GM12878 (cell line): ENCODE data around the gene AGAP1. TPM values are rescaled to one million over a fixed set of nuclear protein-coding genes. Genes with fewer than 3 reads are reported as not detected.

Experiments
- ATAC-seq: fragments of 200-7000 bp; cut with Tn5 transposase; 3 replicates; pipeline ENCODE4 v1.9.1; 2020; ENCODE audit warnings: mild to moderate bottlenecking, moderate library complexity
- BruUV-seq: library from RNA; stranded (reverse); fragments of 400-500 nt; replicated peaks from 2 replicates; lab custom pipeline; 2021; lab: Mats Ljungman, UMichigan
- CTCF ChIA-PET: fragments of 300-600 bp; sonication (Branson Sonifier 250); formaldehyde crosslinking; extraction: SDS; loops from one replicate; lab custom pipeline; 2021; ENCODE audit warnings: inconsistent platforms; lab: Yijun Ruan, JAX
- POLR2A ChIA-PET: fragments of 350-600 bp; formaldehyde crosslinking; extraction: SDS; loops from one replicate; lab custom pipeline; 2021; ENCODE audit warnings: inconsistent platforms; lab: Charles Lee
- RAD21 ChIA-PET: fragments of 300-600 bp; sonication (Branson Sonifier 250); formaldehyde crosslinking; loops from one replicate; lab custom pipeline; 2023; ENCODE audit warnings: antibody characterized with exemption; ENCODE audit not compliant: unreplicated experiment; lab: Charles Lee
- SMC1A ChIA-PET: fragments of 300-600 bp; sonication (Branson Sonifier 250); formaldehyde crosslinking; loops from one replicate; lab custom pipeline; 2023; ENCODE audit not compliant: unreplicated experiment, uncharacterized antibody; lab: Charles Lee
- DNase-seq: peaks from one replicate; pipeline ENCODE4 v3.0.0-alpha.2; 2011; ENCODE audit warnings: low read depth, low spot score
- FAIRE-seq: peaks from 3 replicates; lab custom pipeline; 2011; peaks lifted over from hg19 to GRCh38; lab: Jason Lieb, UNC
- H2AFZ ChIP-seq: 2 replicates; pipeline ENCODE4 v1.6.0; 2011; ENCODE audit warnings: low read depth, low read length, control low read depth; ENCODE audit not compliant: control insufficient read depth
- H3K27ac ChIP-seq: 2 replicates; pipeline ENCODE4 v1.5.1; 2011; ENCODE audit warnings: control low read depth; ENCODE audit not compliant: control insufficient read depth, insufficient read depth
- H3K27me3 ChIP-seq, 2 experiments: replicated peaks in 1 of 2; 2 replicates each; pipeline versions ENCODE4 v1.6.0 to v1.6.1; 2011; ENCODE audit warnings: low read length in 1 of 2; ENCODE audit not compliant: control insufficient read depth in 2 of 2, insufficient read depth in 2 of 2
- H3K36me3 ChIP-seq, 2 experiments: 2 replicates each; pipeline ENCODE4 v1.5.1; 2011; ENCODE audit warnings: low read length in 1 of 2; ENCODE audit not compliant: control insufficient read depth in 2 of 2, insufficient read depth in 2 of 2
- H3K4me1 ChIP-seq: 2 replicates; pipeline ENCODE4 v1.6.1; 2011; ENCODE audit warnings: mild to moderate bottlenecking, low read length, moderate library complexity, mixed read lengths; ENCODE audit not compliant: control insufficient read depth, insufficient read depth
- H3K4me2 ChIP-seq: 2 replicates; pipeline ENCODE4 v1.6.0; 2011; ENCODE audit warnings: control low read depth; ENCODE audit not compliant: control insufficient read depth, insufficient read depth
- H3K4me3 ChIP-seq: fragments of 200-600 bp; sonication (generic); 2 replicates; pipeline ENCODE4 v1.5.1; 2016
- H3K79me2 ChIP-seq: 2 replicates; pipeline ENCODE4 v1.6.0; 2011; ENCODE audit warnings: low read length; ENCODE audit not compliant: control insufficient read depth, insufficient read depth
- H3K9ac ChIP-seq: 2 replicates; pipeline ENCODE4 v1.8.0; 2011; ENCODE audit warnings: low read length, control low read depth, mixed read lengths; ENCODE audit not compliant: control insufficient read depth, insufficient read depth
- H3K9me3 ChIP-seq: replicated peaks from 3 replicates; pipeline ENCODE4 v1.5.1; 2011; ENCODE audit warnings: mild to moderate bottlenecking, low read length; ENCODE audit not compliant: control insufficient read depth, insufficient read depth
- H4K20me1 ChIP-seq: 2 replicates; pipeline ENCODE4 v1.6.0; 2011; ENCODE audit not compliant: control insufficient read depth, insufficient read depth
- CUX1 ChIP-seq: IDR thresholded peaks from 2 replicates; pipeline ENCODE4 v1.6.1; 2012; ENCODE audit warnings: improper control_type of control experiment, low read depth, low read length; ENCODE audit not compliant: insufficient replicate concordance
- IRF4 ChIP-seq: IDR thresholded peaks from 2 replicates; pipeline ENCODE4 v1.6.1; 2011; ENCODE audit warnings: low read depth, low read length
- RELA ChIP-seq: fragments of 450-650 bp; IDR thresholded peaks from 2 replicates; pipeline ENCODE4 v1.8.0; 2014; ENCODE audit warnings: borderline replicate concordance; ENCODE audit not compliant: partially characterized antibody
- ZNF207 ChIP-seq: fragments of 450-650 bp; IDR thresholded peaks from 2 replicates; pipeline ENCODE4 v1.6.1; 2014; ENCODE audit warnings: antibody characterized with exemption, mild to moderate bottlenecking, borderline replicate concordance
- WGBS: methylation state at CpG from one replicate; pipeline ENCODE4 v1.1.6; 2016; ENCODE audit warnings: low lambda C conversion rate; ENCODE audit not compliant: insufficient replicate concordance, insufficient coverage; ENCODE audit errors: missing lambda C conversion rate; 5-methylcytosine and 5-hydroxymethylcytosine counted together
- in situ Hi-C: fragments of 300-500 bp; cut with MboI; formaldehyde crosslinking; loops from 9 replicates; pipeline ENCODE4 v1.14.3; 2018; ENCODE audit warnings: mixed read lengths
- intact Hi-C: fragments of 100-400 bp; cut with micrococcal nuclease; formaldehyde crosslinking; loops from one replicate; pipeline ENCODE4 v1.14.2; 2022; ENCODE audit not compliant: unreplicated experiment
- polyA plus RNA-seq, 11 experiments: library from polyadenylated mRNA; depleted of rRNA in 4 of 11; unstranded in 6 of 11; stranded (reverse) in 5 of 11; fragments of >200 nt; fragmentation: Nextera tagmentation in 4 of 11; fragmentation: Illumina TruSeq in 1 of 11; extraction: Ambion mirVana in 4 of 11; extraction: Trizol in 1 of 11; gene quantifications; 1 replicate in 1 of 11; 2 replicates in 10 of 11; pipeline versions ENCODE4 v1.2.1 to v1.2.3, GENCODE V29; 2011 to 2016; ENCODE audit warnings: inconsistent platforms in 2 of 11, missing spikeins in 2 of 11, low read depth in 1 of 11
- total RNA-seq, 4 experiments: library from RNA; depleted of rRNA in 3 of 4; stranded (reverse); fragments of >200 nt in 3 of 4; fragmentation: Illumina TruSeq in 1 of 4; extraction: Trizol in 1 of 4; gene quantifications; 2 replicates each; pipeline versions ENCODE4 v1.2.1 to v1.2.3, GENCODE V29; 2013 to 2021

The AGAP1 gene
- total and polyA plus RNA-seq, 10 of the 15 experiments (the other 5 are each of a cell fraction or from before 2014, with no cell fraction given), result 0.05 to 0.15 (median 0.06) TPM; not detected in 7

GRCh38 chr2:235799281-235799680 lies 305.4 kb downstream of the AGAP1 start:
- 36% methylated on average over 17 of the region's 17 CpGs for WGBS
- DNase-seq, result no peak
- Histone ChIP-seq H3K4me2 (no peak overlapping the region), H3K9ac (no peak overlapping the region), H3K27ac (no peak overlapping the region), H3K9me3 (no peaks in the 10 kb centered on the region; the same call in 2 of the 3 replicates), H3K4me3 (no peak overlapping the region), H3K79me2 (no peaks in the 10 kb centered on the region), H3K4me1 (no peaks in the 10 kb centered on the region), H3K36me3 (no peaks in the 10 kb centered on the region), H4K20me1 (no peaks in the 10 kb centered on the region), H2AFZ (no peak overlapping the region), H3K27me3 (no peaks in the 10 kb centered on the region; a peak in 1 of 4 replicates)
- intact Hi-C loops, result no loop called here
- no peak for FAIRE-seq
- BruUV-seq, result no TSS peak
- ChIA-PET RAD21 (no interaction called here), SMC1A (no interaction called here), POLR2A (no interaction called here), CTCF (no interaction called here)
- TF ChIP-seq ZNF207 (no peak), RELA (no peak), CUX1 (no peak), IRF4 (no peak)
- no peak for ATAC-seq
- in situ Hi-C loops, result no loop called here
